ENCODE results near the gene EHF.

DNA sequence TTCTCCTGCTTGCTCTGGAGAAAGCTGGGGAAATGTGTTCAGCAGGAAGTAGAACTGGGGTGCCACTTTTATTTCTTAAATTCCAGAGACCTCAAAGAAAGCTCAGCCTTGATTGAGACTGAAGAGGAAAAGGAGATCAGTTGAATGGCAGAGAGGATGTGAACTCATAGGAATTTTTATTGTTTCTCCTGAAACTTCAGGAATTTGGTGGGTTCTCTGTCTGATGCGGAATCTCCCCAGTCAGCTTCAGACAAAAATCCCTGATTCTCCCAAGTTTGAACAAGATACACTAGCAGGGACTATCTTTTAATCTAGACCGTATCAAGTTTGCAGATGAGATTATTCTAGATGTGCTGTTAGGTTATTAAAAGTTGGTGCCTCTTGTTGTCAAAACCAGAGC lies 23.0 kb downstream of the EHF start:
- TF ChIP-seq ZNF549 (CRISPR knock-in tag; IDR thresholded peaks at IDR 0.05) (no peak), ZNF207 (IDR thresholded peaks at IDR 0.05; ENCODE audit: borderline replicate concordance) (no peak), PHF8 (CRISPR knock-in tag; IDR thresholded peaks at IDR 0.05) (no peak), ZSCAN29 (CRISPR knock-in tag; conservative IDR thresholded peaks at IDR 0.05) (no peak)
- TF ChIP-seq, protein P1, sequence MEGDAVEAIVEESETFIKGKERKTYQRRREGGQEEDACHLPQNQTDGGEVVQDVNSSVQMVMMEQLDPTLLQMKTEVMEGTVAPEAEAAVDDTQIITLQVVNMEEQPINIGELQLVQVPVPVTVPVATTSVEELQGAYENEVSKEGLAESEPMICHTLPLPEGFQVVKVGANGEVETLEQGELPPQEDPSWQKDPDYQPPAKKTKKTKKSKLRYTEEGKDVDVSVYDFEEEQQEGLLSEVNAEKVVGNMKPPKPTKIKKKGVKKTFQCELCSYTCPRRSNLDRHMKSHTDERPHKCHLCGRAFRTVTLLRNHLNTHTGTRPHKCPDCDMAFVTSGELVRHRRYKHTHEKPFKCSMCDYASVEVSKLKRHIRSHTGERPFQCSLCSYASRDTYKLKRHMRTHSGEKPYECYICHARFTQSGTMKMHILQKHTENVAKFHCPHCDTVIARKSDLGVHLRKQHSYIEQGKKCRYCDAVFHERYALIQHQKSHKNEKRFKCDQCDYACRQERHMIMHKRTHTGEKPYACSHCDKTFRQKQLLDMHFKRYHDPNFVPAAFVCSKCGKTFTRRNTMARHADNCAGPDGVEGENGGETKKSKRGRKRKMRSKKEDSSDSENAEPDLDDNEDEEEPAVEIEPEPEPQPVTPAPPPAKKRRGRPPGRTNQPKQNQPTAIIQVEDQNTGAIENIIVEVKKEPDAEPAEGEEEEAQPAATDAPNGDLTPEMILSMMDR (CRISPR knock-in tag; IDR thresholded peaks at IDR 0.05): no peak
- TF ChIP-seq, protein P2, sequence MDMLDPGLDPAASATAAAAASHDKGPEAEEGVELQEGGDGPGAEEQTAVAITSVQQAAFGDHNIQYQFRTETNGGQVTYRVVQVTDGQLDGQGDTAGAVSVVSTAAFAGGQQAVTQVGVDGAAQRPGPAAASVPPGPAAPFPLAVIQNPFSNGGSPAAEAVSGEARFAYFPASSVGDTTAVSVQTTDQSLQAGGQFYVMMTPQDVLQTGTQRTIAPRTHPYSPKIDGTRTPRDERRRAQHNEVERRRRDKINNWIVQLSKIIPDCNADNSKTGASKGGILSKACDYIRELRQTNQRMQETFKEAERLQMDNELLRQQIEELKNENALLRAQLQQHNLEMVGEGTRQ (IDR thresholded peaks at IDR 0.05; ENCODE audit: low read depth, low read length): no peak
- TF ChIP-seq, protein P2 (CRISPR knock-in tag; IDR thresholded peaks at IDR 0.05; ENCODE audit: borderline replicate concordance): no peak

All from HepG2 (cell line).